ENCODE results near the gene GTPBP6.
"Not testable (repeated sequence)": the region's sequence is repeated elsewhere in the genome, so short reads cannot be mapped to it uniquely, and the experiment has no call there.

Gene GTPBP6

DNA sequence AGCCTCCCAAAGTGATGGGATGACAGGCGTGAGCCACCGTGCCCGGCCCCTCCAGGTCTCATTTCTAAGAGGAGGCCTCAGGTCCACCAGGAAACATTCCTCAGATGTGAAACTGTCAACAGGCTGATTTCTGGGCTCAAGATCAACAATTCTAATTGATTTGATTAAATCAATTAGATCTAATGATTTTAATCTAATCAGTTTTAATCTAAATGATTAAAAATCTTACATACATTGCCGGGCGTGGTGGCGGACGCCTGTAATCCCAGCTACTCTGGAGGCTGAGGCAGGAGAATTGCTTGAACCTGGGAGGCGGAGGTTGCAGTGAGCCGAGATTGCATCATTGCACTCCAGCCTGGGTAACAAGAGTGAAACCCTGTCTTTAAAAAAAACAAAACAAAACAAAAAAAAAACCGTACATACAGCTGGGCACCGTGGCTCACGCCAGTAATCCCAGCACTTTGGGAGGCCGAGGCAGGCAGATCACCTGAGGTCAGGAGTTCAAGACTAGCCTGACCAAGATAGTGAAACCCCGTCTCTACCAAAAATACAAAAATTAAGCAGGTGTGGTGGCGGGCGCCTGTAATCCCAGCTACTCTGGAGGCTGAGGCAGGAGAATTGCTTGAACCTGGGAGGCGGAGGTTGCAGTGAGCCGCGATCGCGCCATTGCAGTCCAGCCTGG is 36.5 kb downstream of the GTPBP6 start:
- H3K27me3 Mint-ChIP-seq (ENCODE audit: low read depth); H3K27ac Mint-ChIP-seq; H3K9me3 Mint-ChIP-seq: not testable (repeated sequence)
- H3K4me1 Mint-ChIP-seq (ENCODE audit: low read depth): peaks cover 22% of the 10 kb centered on the region
- peak overlapping the region; percentile 48 for H3K4me3 Mint-ChIP-seq
- peaks cover 15% of the 10 kb centered on the region for H3K36me3 Mint-ChIP-seq (ENCODE audit: low read depth)

GRCh38 chrX:281166-281999 is 37.2 kb downstream of the GTPBP6 start, which contains the start of gene PLCXD1:
TSS of gene PLCXD1 (plus strand) at chrX:281381. CDS start at chrX:284188, 2,807 bp downstream.
- H3K4me3 Mint-ChIP-seq: peak within 1 kb of the TSS; percentile 65
- H3K36me3 Mint-ChIP-seq (ENCODE audit: low read depth): peaks cover 14% of the 10 kb centered on the region
- peaks cover 17% of the 10 kb centered on the region for H3K4me1 Mint-ChIP-seq (ENCODE audit: low read depth)
- no peaks in the 10 kb centered on the region for H3K9me3 Mint-ChIP-seq
- no peak within 1 kb of the TSS for H3K27ac Mint-ChIP-seq
- H3K27me3 Mint-ChIP-seq (ENCODE audit: low read depth): no peaks in the 10 kb centered on the region

- not testable (repeated sequence) for H3K27ac Mint-ChIP-seq, H3K4me3 Mint-ChIP-seq
- peaks cover 10% of the 10 kb centered on the region for H3K36me3 Mint-ChIP-seq (ENCODE audit: low read depth)
Measured at GRCh38 chrX:280722-281121, 37.9 kb downstream of the GTPBP6 start.

GRCh38 chrX:279757-280604 is 38.6 kb downstream of the GTPBP6 start:
- not testable (repeated sequence) for H3K36me3 Mint-ChIP-seq (ENCODE audit: low read depth); H3K27me3 Mint-ChIP-seq (ENCODE audit: low read depth); H3K9me3 Mint-ChIP-seq
- peak overlapping the region; percentile 31 for H3K4me3 Mint-ChIP-seq
- H3K27ac Mint-ChIP-seq: peak overlapping the region; percentile 52
- peaks cover 12% of the 10 kb centered on the region for H3K4me1 Mint-ChIP-seq (ENCODE audit: low read depth)

More at GRCh38 chrX:280722-281121, 37.9 kb downstream of the GTPBP6 start:
- not testable (repeated sequence) for H3K9me3 Mint-ChIP-seq; H3K27me3 Mint-ChIP-seq (ENCODE audit: low read depth)
- peaks cover 15% of the 10 kb centered on the region for H3K4me1 Mint-ChIP-seq (ENCODE audit: low read depth)

GRCh38 chrX:276581-277201 is 41.9 kb downstream of the GTPBP6 start:
- Mint-ChIP-seq H3K4me1 (ENCODE audit: low read depth) (peaks cover 4% of the 10 kb centered on the region), H3K9me3 (no peaks in the 10 kb centered on the region), H3K36me3 (ENCODE audit: low read depth) (no peaks in the 10 kb centered on the region), H3K4me3 (peak overlapping the region; percentile 59), H3K27me3 (ENCODE audit: low read depth) (no peaks in the 10 kb centered on the region), H3K27ac (no peak overlapping the region)

GRCh38 chrX:275967-276580 is 42.5 kb downstream of the GTPBP6 start:
- Mint-ChIP-seq H3K36me3 (ENCODE audit: low read depth) (no peaks in the 10 kb centered on the region), H3K9me3 (no peaks in the 10 kb centered on the region), H3K27ac (no peak overlapping the region), H3K27me3 (ENCODE audit: low read depth) (no peaks in the 10 kb centered on the region), H3K4me3 (peak overlapping the region; percentile 59), H3K4me1 (ENCODE audit: low read depth) (no peaks in the 10 kb centered on the region)

GRCh38 chrX:275476-275966 is 43.1 kb downstream of the GTPBP6 start:
- no peaks in the 10 kb centered on the region for H3K9me3 Mint-ChIP-seq
- no peaks in the 10 kb centered on the region for H3K27me3 Mint-ChIP-seq (ENCODE audit: low read depth)
- H3K27ac Mint-ChIP-seq: no peak overlapping the region
- no peak overlapping the region for H3K4me3 Mint-ChIP-seq
- H3K36me3 Mint-ChIP-seq (ENCODE audit: low read depth): no peaks in the 10 kb centered on the region
- no peaks in the 10 kb centered on the region for H3K4me1 Mint-ChIP-seq (ENCODE audit: low read depth)

DNA sequence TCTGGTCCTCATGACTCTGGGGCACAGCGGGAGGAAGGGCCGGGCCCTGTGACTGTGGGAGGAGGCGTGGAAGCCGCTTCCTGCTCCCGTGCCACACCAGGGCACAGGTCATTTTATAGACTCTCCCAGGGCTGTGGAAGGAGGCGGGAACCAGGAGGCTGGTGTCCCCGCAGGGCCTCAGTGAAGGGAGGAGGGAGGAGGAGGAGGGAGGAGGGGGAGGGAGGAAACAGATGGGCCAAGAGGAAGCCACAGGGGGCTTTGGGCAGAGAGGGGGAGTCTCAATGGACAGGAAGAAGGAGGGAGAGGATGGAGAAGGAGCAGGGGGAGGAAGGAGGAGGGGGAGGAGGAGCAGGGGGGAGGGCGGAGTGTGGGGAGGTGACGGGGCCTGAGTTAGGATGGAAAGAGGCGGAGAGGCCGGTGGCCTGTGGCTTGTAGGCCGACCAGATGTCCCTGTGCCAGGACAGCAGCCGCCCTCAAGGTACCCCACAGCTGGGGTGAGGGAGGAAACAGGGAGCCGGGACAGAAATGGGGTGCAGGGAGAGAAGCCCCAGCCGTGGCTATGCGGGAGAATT is 43.6 kb downstream of the GTPBP6 start:
- no peak overlapping the region for H3K27ac Mint-ChIP-seq
- H3K4me3 Mint-ChIP-seq: no peak overlapping the region
- H3K9me3 Mint-ChIP-seq: no peaks in the 10 kb centered on the region
- no peaks in the 10 kb centered on the region for H3K27me3 Mint-ChIP-seq (ENCODE audit: low read depth)
- no peaks in the 10 kb centered on the region for H3K36me3 Mint-ChIP-seq (ENCODE audit: low read depth)
- H3K4me1 Mint-ChIP-seq (ENCODE audit: low read depth): no peaks in the 10 kb centered on the region

GRCh38 chrX:270848-271367 is 47.7 kb downstream of the GTPBP6 start:
- H3K4me3 Mint-ChIP-seq: no peak overlapping the region
- H3K27me3 Mint-ChIP-seq (ENCODE audit: low read depth): no peaks in the 10 kb centered on the region
- no peaks in the 10 kb centered on the region for H3K9me3 Mint-ChIP-seq
- no peaks in the 10 kb centered on the region for H3K36me3 Mint-ChIP-seq (ENCODE audit: low read depth)
- no peak overlapping the region for H3K27ac Mint-ChIP-seq
- no peaks in the 10 kb centered on the region for H3K4me1 Mint-ChIP-seq (ENCODE audit: low read depth)

DNA sequence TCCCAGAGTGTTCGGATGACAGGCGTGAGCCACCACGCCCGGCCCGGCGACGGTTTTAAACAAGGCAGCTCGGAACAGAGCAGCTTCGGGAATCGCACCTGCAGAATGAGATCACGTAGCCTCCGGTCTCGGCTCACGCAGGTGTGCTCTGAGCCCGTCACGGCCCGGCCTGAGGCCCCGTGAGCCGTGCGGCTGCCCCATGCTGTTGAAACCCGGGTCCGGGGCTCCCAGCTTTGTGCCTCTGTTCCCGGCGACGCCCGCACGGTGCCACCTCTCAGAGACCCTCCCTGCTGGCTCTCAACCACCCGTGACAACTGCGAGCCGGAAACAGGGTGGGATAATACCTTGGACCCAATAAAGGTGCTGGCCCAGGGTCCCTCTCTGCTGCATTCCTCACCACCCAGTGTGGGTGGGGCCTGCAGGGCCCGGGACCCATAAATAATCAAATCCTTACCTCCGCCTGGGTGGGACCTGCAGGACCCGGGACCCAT is 50.8 kb downstream of the GTPBP6 start:
- Mint-ChIP-seq H3K9me3 (no peaks in the 10 kb centered on the region), H3K27ac (no peak overlapping the region), H3K4me1 (ENCODE audit: low read depth) (no peaks in the 10 kb centered on the region), H3K36me3 (ENCODE audit: low read depth) (no peaks in the 10 kb centered on the region), H3K27me3 (ENCODE audit: low read depth) (no peaks in the 10 kb centered on the region), H3K4me3 (no peak overlapping the region)

- no peak overlapping the region for H3K4me3 Mint-ChIP-seq
- H3K9me3 Mint-ChIP-seq: no peaks in the 10 kb centered on the region
- no peaks in the 10 kb centered on the region for H3K27me3 Mint-ChIP-seq (ENCODE audit: low read depth)
- no peak overlapping the region for H3K27ac Mint-ChIP-seq
- no peaks in the 10 kb centered on the region for H3K4me1 Mint-ChIP-seq (ENCODE audit: low read depth)
- H3K36me3 Mint-ChIP-seq (ENCODE audit: low read depth): no peaks in the 10 kb centered on the region
Measured at GRCh38 chrX:265502-265901, 53.1 kb downstream of the GTPBP6 start.

- H3K4me3 Mint-ChIP-seq: no peak overlapping the region
- H3K36me3 Mint-ChIP-seq (ENCODE audit: low read depth): no peaks in the 10 kb centered on the region
- H3K9me3 Mint-ChIP-seq: no peaks in the 10 kb centered on the region
- H3K4me1 Mint-ChIP-seq (ENCODE audit: low read depth): no peaks in the 10 kb centered on the region
- no peaks in the 10 kb centered on the region for H3K27me3 Mint-ChIP-seq (ENCODE audit: low read depth)
- H3K27ac Mint-ChIP-seq: no peak overlapping the region
Measured at GRCh38 chrX:264634-265455, 53.8 kb downstream of the GTPBP6 start.
